H1 (cell line): ENCODE data around the gene KIAA1614. TPM values are rescaled to one million over a fixed set of nuclear protein-coding genes. Genes with fewer than 3 reads are reported as not detected.

Experiments used
- CTCF ChIA-PET: fragments of 300-600 bp; sonication (Branson Sonifier 250); formaldehyde crosslinking; loops from one replicate; lab custom pipeline; 2021; ENCODE audit not compliant: partially characterized antibody; lab: Charles Lee
- POLR2A ChIA-PET: fragments of 300-600 bp; sonication (Branson Sonifier 250); formaldehyde crosslinking; loops from one replicate; lab custom pipeline; 2021; ENCODE audit warnings: inconsistent platforms; ENCODE audit not compliant: partially characterized antibody; lab: Charles Lee
- DNase-seq, 2 experiments: peaks; one replicate each; pipeline versions ENCODE4 v3.0.0 to v3.0.0-alpha.2; 2010 to 2022; ENCODE audit warnings: low spot score in 2 of 2, low read depth in 1 of 2, mixed read lengths in 1 of 2
- FAIRE-seq: peaks from 2 replicates; lab custom pipeline; 2011; peaks lifted over from hg19 to GRCh38; lab: Jason Lieb, UNC
- H2AFZ ChIP-seq: 2 replicates; pipeline ENCODE4 v1.8.1; 2012; ENCODE audit warnings: low read length, inconsistent platforms
- H2AK5ac ChIP-seq: 2 replicates; pipeline ENCODE4 v1.6.1; 2013; ENCODE audit warnings: low read depth, low read length
- H2BK120ac ChIP-seq: replicated peaks from 2 replicates; pipeline ENCODE3; 2013; ENCODE audit warnings: low read depth, low read length, inconsistent platforms
- H2BK12ac ChIP-seq: 2 replicates; pipeline ENCODE4 v1.6.1; 2013; ENCODE audit warnings: low read depth, low read length
- H2BK15ac ChIP-seq: 2 replicates; pipeline ENCODE4 v1.6.1; 2013; ENCODE audit warnings: low read length
- H2BK20ac ChIP-seq: 2 replicates; pipeline ENCODE4 v1.6.1; 2013; ENCODE audit warnings: low read length
- H2BK5ac ChIP-seq: 2 replicates; pipeline ENCODE4 v1.6.1; 2013; ENCODE audit warnings: low read depth, low read length
- H3K14ac ChIP-seq: 2 replicates; pipeline ENCODE4 v1.6.1; 2013; ENCODE audit warnings: inconsistent platforms; ENCODE audit not compliant: insufficient read length
- H3K18ac ChIP-seq: 2 replicates; pipeline ENCODE4 v1.6.1; 2013; ENCODE audit warnings: low read length; ENCODE audit errors: extremely low read depth
- H3K23ac ChIP-seq: 2 replicates; pipeline ENCODE4 v1.6.1; 2013; ENCODE audit warnings: inconsistent platforms; ENCODE audit not compliant: insufficient read length
- H3K23me2 ChIP-seq: 2 replicates; pipeline ENCODE4 v1.6.1; 2013; ENCODE audit warnings: low read depth, low read length
- H3K27ac ChIP-seq: 2 replicates; pipeline ENCODE4 v1.6.1; 2011; ENCODE audit warnings: low read depth, low read length, inconsistent platforms
- H3K27me3 ChIP-seq, 4 experiments: replicated peaks in 1 of 4; 1 replicate in 1 of 4; 2 replicates in 3 of 4; pipeline versions ENCODE4 v1.6.1 to v1.8.1; 2011 to 2013; ENCODE audit warnings: low read length in 3 of 4, mild to moderate bottlenecking in 3 of 4, inconsistent platforms in 2 of 4, mixed read lengths in 2 of 4, moderate library complexity in 1 of 4; ENCODE audit not compliant: control insufficient read depth in 3 of 4, insufficient read depth in 3 of 4; ENCODE audit errors: extremely low read depth in 1 of 4
- H3K36me3 ChIP-seq, 4 experiments: 2 replicates each; pipeline versions ENCODE4 v1.6.1 to v1.8.1; 2011 to 2013; ENCODE audit warnings: mild to moderate bottlenecking in 4 of 4, low read length in 3 of 4, moderate library complexity in 2 of 4, control low read depth in 1 of 4, inconsistent platforms in 1 of 4; ENCODE audit not compliant: insufficient read depth in 4 of 4, control insufficient read depth in 2 of 4
- H3K4ac ChIP-seq: replicated peaks from 2 replicates; pipeline ENCODE3; 2013; ENCODE audit warnings: low read length, low read depth, mixed read lengths, inconsistent platforms; ENCODE audit not compliant: insufficient read length
- H3K4me1 ChIP-seq, 4 experiments: replicated peaks in 1 of 4; 1 replicate in 1 of 4; 2 replicates in 3 of 4; pipeline versions ENCODE4 v1.6.1 to v1.8.1; 2011 to 2013; ENCODE audit warnings: low read length in 3 of 4, inconsistent platforms in 2 of 4, mixed read lengths in 1 of 4; ENCODE audit not compliant: insufficient read depth in 4 of 4, control insufficient read depth in 3 of 4
- H3K4me2 ChIP-seq, 2 experiments: 2 replicates each; pipeline versions ENCODE4 v1.6.1 to v1.8.1; 2011 to 2013; ENCODE audit warnings: low read depth in 2 of 2, low read length in 2 of 2, control low read depth in 1 of 2, inconsistent platforms in 1 of 2, mild to moderate bottlenecking in 1 of 2; ENCODE audit not compliant: insufficient read depth in 1 of 2
- H3K4me3 ChIP-seq, 4 experiments: fragments of 200-600, 300-600 bp in 1 of 4; sonication (generic), shearing (Covaris generic), sonication (Bioruptor Twin) in 1 of 4; 2 replicates each; pipeline versions ENCODE4 v1.5.1 to v1.8.1; 2011 to 2016; ENCODE audit warnings: low read length in 4 of 4, low read depth in 3 of 4, control low read depth in 2 of 4, inconsistent platforms in 2 of 4, mild to moderate bottlenecking in 2 of 4, mixed read lengths in 1 of 4, moderate library complexity in 1 of 4; ENCODE audit not compliant: insufficient read depth in 2 of 4; ENCODE audit errors: extremely low read depth in 1 of 4
- H3K56ac ChIP-seq: replicated peaks from 2 replicates; pipeline ENCODE3; 2013; ENCODE audit warnings: low read depth, mild to moderate bottlenecking, mixed read lengths, low read length, inconsistent platforms; ENCODE audit not compliant: insufficient read length
- H3K79me1 ChIP-seq: 2 replicates; pipeline ENCODE4 v1.6.1; 2013; ENCODE audit warnings: low read depth, low read length, control low read depth
- H3K79me2 ChIP-seq, 2 experiments: 2 replicates each; pipeline versions ENCODE4 v1.6.1 to v1.8.1; 2012 to 2013; ENCODE audit warnings: low read length in 2 of 2, mild to moderate bottlenecking in 2 of 2, inconsistent platforms in 1 of 2; ENCODE audit not compliant: insufficient read depth in 2 of 2, control insufficient read depth in 1 of 2
- H3K9ac ChIP-seq, 4 experiments: replicated peaks in 1 of 4; 1 replicate in 1 of 4; 2 replicates in 3 of 4; pipeline versions ENCODE4 v1.6.1 to v1.8.1; 2011 to 2013; ENCODE audit warnings: low read depth in 3 of 4, low read length in 3 of 4, control low read depth in 2 of 4, mild to moderate bottlenecking in 2 of 4, moderate library complexity in 2 of 4, inconsistent platforms in 1 of 4; ENCODE audit errors: extremely low read depth in 1 of 4
- H3K9me3 ChIP-seq, 2 experiments: 2 replicates each; pipeline versions ENCODE4 v1.6.1 to v1.8.1; 2012 to 2013; ENCODE audit warnings: mild to moderate bottlenecking in 2 of 2, moderate library complexity in 2 of 2, control low read depth in 1 of 2, inconsistent platforms in 1 of 2, low read depth in 1 of 2, low read length in 1 of 2, mixed read lengths in 1 of 2; ENCODE audit not compliant: insufficient read depth in 2 of 2
- H4K20me1 ChIP-seq, 2 experiments: replicated peaks in 1 of 2; 2 replicates each; pipeline versions ENCODE3 to v1.8.1; 2011 to 2013; ENCODE audit warnings: inconsistent platforms in 2 of 2, low read length in 2 of 2, mild to moderate bottlenecking in 1 of 2; ENCODE audit not compliant: insufficient read depth in 2 of 2, control insufficient read depth in 1 of 2
- H4K5ac ChIP-seq: 2 replicates; pipeline ENCODE4 v1.6.1; 2013; ENCODE audit warnings: low read length, low read depth, mixed read lengths, inconsistent platforms; ENCODE audit not compliant: insufficient read length
- H4K8ac ChIP-seq: 2 replicates; pipeline ENCODE4 v1.8.0; 2013; ENCODE audit warnings: mild to moderate bottlenecking, moderate library complexity, low read length, inconsistent platforms; ENCODE audit not compliant: insufficient read depth; ENCODE audit errors: extremely low read depth
- H4K91ac ChIP-seq: replicated peaks from 2 replicates; pipeline ENCODE3; 2013; ENCODE audit warnings: low read length, mixed read lengths, inconsistent platforms; ENCODE audit not compliant: insufficient read length
- EGR1 ChIP-seq: IDR thresholded peaks from 2 replicates; pipeline ENCODE4 v1.6.1; 2011; ENCODE audit warnings: low read depth, low read length, borderline replicate concordance
- HDAC6 ChIP-seq: IDR thresholded peaks from one replicate; pipeline ENCODE4 v1.7.1; 2012; ENCODE audit warnings: low read depth, mild to moderate bottlenecking, inconsistent platforms, low read length, moderate library complexity
- KDM4A ChIP-seq: IDR thresholded peaks from one replicate; pipeline ENCODE4 v1.7.1; 2012; ENCODE audit warnings: low read depth, mild to moderate bottlenecking, moderate library complexity, low read length, inconsistent platforms; ENCODE audit not compliant: severe bottlenecking
- POLR2A ChIP-seq, 2 experiments: IDR thresholded peaks; 1 replicate in 1 of 2; 2 replicates in 1 of 2; pipeline ENCODE4 v1.6.1; 2011; ENCODE audit warnings: low read depth in 2 of 2, low read length in 2 of 2, mild to moderate bottlenecking in 2 of 2; ENCODE audit errors: control extremely low read depth in 1 of 2
- RAD21 ChIP-seq, 2 experiments: IDR thresholded peaks in 1 of 2; conservative IDR thresholded peaks in 1 of 2; 2 replicates each; pipeline ENCODE4 v1.6.1; 2011; ENCODE audit warnings: low read depth in 2 of 2, low read length in 2 of 2, improper control_type of control experiment in 1 of 2, inconsistent platforms in 1 of 2, mild to moderate bottlenecking in 1 of 2, moderate library complexity in 1 of 2
- RXRA ChIP-seq: IDR thresholded peaks from 2 replicates; pipeline ENCODE4 v1.6.1; 2011; ENCODE audit warnings: low read depth, mild to moderate bottlenecking, low read length, moderate library complexity; ENCODE audit not compliant: insufficient read depth
- SIRT6 ChIP-seq: IDR thresholded peaks from one replicate; pipeline ENCODE4 v1.7.1; 2012; ENCODE audit warnings: low read length, inconsistent platforms
- SP1 ChIP-seq: IDR thresholded peaks from 2 replicates; pipeline ENCODE4 v1.6.1; 2011; ENCODE audit warnings: low read depth, low read length
- YY1 ChIP-seq: IDR thresholded peaks from 2 replicates; pipeline ENCODE4 v1.6.1; 2011; ENCODE audit warnings: low read depth, mild to moderate bottlenecking, low read length
- WGBS, 2 experiments: shearing (Covaris generic) in 1 of 2; methylation state at CpG; one replicate each; pipeline versions ENCODE4 v1.1.6 to v1.1.7; 2013 to 2015; ENCODE audit warnings: low lambda C conversion rate in 2 of 2, mixed read lengths in 2 of 2, inconsistent platforms in 1 of 2, low coverage in 1 of 2, missing lambda C conversion rate in 1 of 2; ENCODE audit not compliant: insufficient replicate concordance in 2 of 2, insufficient coverage in 1 of 2, insufficient read length in 1 of 2; ENCODE audit errors: extremely low coverage in 1 of 2, missing lambda C conversion rate in 1 of 2; 5-methylcytosine and 5-hydroxymethylcytosine counted together
- polyA plus RNA-seq, 7 experiments: library from polyadenylated mRNA; depleted of rRNA in 3 of 7; stranded (reverse) in 5 of 7; unstranded in 2 of 7; fragments of >200 nt in 5 of 7; fragments of 200-250 nt in 2 of 7; gene quantifications; 1 replicate in 5 of 7; 2 replicates in 1 of 7; 4 replicates in 1 of 7; pipeline versions ENCODE4 v1.2.1 to v1.2.3, GENCODE V29; 2011 to 2013; ENCODE audit warnings: missing spikeins in 2 of 7, mixed read lengths in 2 of 7
- total RNA-seq: library from RNA; stranded (reverse); fragmentation: NEBNext Ultra II Directional; extraction: Animal tissue kit (Norgen Biotek cat#: 25700); gene quantifications from 2 replicates; pipeline ENCODE4 v1.2.1, GENCODE V29; 2021
- TF ChIP-seq, protein P1 (sequence below): IDR thresholded peaks from 2 replicates; pipeline ENCODE4 v1.6.1; 2012; ENCODE audit warnings: low read length, inconsistent platforms

KIAA1614 gene
- total and polyA plus RNA-seq, 2 of the 8 experiments (the other 6 are each of a cell fraction or from before 2014, with no cell fraction given): 1.3 to 3.1 TPM

DNA sequence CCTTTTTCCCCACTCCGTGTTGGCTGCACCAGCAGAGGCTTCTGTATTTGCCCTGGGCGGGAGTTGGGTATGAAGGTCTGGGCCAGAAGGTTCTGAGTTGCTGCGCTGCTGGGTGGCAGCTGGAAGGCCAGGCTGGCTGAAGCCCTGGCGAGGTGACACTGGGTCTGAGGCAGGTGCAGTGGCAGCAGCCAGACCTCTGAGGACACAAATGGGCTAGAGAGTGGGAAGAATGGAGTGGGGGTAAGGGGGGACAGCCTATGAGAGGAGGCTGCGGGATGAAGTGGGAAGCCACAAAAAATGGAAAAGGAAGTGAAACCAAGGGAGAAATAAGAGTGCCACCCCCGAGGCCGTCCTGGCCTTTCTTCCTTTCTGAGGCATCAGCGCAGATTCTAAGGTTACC lies 56.7 kb downstream of the KIAA1614 start:
- Histone ChIP-seq H3K23ac (no peak overlapping the region), H3K27ac (no peak overlapping the region; the same call in 1 of the 2 replicates), H2BK120ac (no peak overlapping the region), H3K14ac (no peak overlapping the region), H3K4me2 (no peak overlapping the region), H3K27me3 (no peaks in the 10 kb centered on the region), H3K56ac (no peak overlapping the region), H3K4me1 (no peaks in the 10 kb centered on the region), H3K9me3 (no peaks in the 10 kb centered on the region), H4K8ac (no peak overlapping the region), H3K4ac (no peak overlapping the region), H2BK15ac (no peak overlapping the region), H2AFZ (no peak overlapping the region), H2BK20ac (no peak overlapping the region), H3K79me2 (no peaks in the 10 kb centered on the region), H2AK5ac (no peak overlapping the region), H3K4me3 (no peak overlapping the region), H4K20me1 (peaks cover 0 to 4% of the 10 kb centered on the region in 2 experiments), H3K79me1 (peaks cover 5% of the 10 kb centered on the region; the same call in 1 of the 2 replicates), H4K91ac (no peak overlapping the region), H3K18ac (no peak overlapping the region), H4K5ac (no peak overlapping the region), H2BK5ac (no peak overlapping the region), H3K23me2 (no peaks in the 10 kb centered on the region), H2BK12ac (no peak overlapping the region), H3K36me3 (peaks cover 0 to 24% (median 6%) of the 10 kb centered on the region in 4 experiments; a peak in 6 of 8 replicates), H3K9ac (no peak overlapping the region)
- 81% methylated on average over 7 of the region's 8 CpGs; no CpG with 5 or more reads in 1 of the 2 experiments for WGBS, 2 experiments
- POLR2A ChIA-PET: no interaction called here
- CTCF ChIA-PET: interaction anchor here (1.0 kb wide), 1 partner anchor 69 kb away, joined by 3 read pairs; no protein-coding TSS in a partner anchor
- DNase-seq (no peak), FAIRE-seq (no peak)
- TF ChIP-seq EGR1 (no peak), RXRA (no peak), SP1 (no peak), POLR2A (IDR thresholded peaks at IDR 0.05; ENCODE audit: control extremely low read depth in 1 of 2, low read depth in 2 of 2, low read length in 2 of 2) (no peak), HDAC6 (no peak), RAD21 (IDR thresholded peaks at IDR 0.05 in 1 of 2, conservative IDR thresholded peaks at IDR 0.05 in 1 of 2; ENCODE audit: low read depth in 2 of 2, low read length in 2 of 2) (no peak), KDM4A (no peak), YY1 (no peak), SIRT6 (no peak)
- TF ChIP-seq, protein P1, sequence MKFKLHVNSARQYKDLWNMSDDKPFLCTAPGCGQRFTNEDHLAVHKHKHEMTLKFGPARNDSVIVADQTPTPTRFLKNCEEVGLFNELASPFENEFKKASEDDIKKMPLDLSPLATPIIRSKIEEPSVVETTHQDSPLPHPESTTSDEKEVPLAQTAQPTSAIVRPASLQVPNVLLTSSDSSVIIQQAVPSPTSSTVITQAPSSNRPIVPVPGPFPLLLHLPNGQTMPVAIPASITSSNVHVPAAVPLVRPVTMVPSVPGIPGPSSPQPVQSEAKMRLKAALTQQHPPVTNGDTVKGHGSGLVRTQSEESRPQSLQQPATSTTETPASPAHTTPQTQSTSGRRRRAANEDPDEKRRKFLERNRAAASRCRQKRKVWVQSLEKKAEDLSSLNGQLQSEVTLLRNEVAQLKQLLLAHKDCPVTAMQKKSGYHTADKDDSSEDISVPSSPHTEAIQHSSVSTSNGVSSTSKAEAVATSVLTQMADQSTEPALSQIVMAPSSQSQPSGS: no peak
